Fibroblast of lung (primary cell): ENCODE data around the gene BBIP1.

ENCODE experiments used
- EZH2 ChIP-seq: IDR thresholded peaks from 2 replicates; pipeline ENCODE4 v1.5.1; 2012; ENCODE audit warnings: low read length, control low read depth, mild to moderate bottlenecking; ENCODE audit errors: missing control alignments
- TF ChIP-seq, protein P1 (sequence below), 2 donors: IDR thresholded peaks in 1 of 2; conservative IDR thresholded peaks in 1 of 2; 1 replicate in 1 of 2; 2 replicates in 1 of 2; pipeline ENCODE4 v1.5.1; 2011 to 2012; ENCODE audit warnings: low read length in 2 of 2, control low read depth in 1 of 2, inconsistent platforms in 1 of 2, low read depth in 1 of 2, mild to moderate bottlenecking in 1 of 2

DNA sequence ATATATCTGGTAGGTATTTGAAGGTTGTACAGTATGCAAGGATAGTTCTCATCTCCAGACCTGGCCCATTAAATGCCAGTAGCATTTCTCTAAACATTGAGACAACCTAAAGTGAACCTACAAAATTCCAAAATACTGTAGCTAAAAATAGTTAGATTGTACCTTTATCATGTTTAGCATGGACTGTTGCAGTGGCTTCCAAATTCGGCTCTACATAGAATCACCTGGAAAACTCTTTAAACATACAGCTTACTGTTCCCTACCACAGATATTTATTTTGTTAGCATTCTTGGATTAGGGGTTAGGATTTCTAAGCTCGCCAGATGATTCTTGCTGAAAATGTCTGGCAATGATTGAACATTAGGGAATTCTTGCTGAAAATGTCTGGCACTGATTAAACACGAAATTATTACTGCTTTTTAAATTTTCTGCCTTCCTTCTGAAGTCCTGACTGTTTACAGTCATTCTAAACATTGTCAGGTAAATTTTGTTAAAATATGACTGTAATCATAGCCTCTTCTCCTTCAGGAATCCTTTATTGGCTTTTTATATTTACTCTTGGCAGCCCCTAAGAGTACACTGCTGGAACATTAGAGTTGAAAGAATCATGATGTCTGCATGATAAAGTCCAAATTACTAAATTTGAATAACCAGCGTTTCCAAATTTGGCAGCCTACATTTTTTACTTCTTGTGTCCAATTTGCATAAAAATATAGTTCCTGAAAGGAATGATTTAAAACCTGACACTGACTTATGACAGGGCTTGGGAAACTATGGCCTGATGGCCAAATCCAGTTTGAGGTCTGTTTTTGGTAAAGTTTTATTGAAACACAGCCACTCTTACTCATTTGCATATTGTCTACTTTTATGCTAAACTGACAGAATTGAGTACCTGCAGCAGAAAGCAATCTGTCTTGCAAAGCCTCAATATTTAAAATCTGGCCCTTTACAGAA, 40.7 kb upstream of the BBIP1 start:
- TF ChIP-seq, protein P1, sequence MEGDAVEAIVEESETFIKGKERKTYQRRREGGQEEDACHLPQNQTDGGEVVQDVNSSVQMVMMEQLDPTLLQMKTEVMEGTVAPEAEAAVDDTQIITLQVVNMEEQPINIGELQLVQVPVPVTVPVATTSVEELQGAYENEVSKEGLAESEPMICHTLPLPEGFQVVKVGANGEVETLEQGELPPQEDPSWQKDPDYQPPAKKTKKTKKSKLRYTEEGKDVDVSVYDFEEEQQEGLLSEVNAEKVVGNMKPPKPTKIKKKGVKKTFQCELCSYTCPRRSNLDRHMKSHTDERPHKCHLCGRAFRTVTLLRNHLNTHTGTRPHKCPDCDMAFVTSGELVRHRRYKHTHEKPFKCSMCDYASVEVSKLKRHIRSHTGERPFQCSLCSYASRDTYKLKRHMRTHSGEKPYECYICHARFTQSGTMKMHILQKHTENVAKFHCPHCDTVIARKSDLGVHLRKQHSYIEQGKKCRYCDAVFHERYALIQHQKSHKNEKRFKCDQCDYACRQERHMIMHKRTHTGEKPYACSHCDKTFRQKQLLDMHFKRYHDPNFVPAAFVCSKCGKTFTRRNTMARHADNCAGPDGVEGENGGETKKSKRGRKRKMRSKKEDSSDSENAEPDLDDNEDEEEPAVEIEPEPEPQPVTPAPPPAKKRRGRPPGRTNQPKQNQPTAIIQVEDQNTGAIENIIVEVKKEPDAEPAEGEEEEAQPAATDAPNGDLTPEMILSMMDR (conservative IDR thresholded peaks at IDR 0.05 in 1 of 2, IDR thresholded peaks at IDR 0.05 in 1 of 2; ENCODE audit: low read depth in 1 of 2, low read length in 2 of 2), result no peak
- TF ChIP-seq EZH2, result no peak
